K562 (cell line): Measurements from ENCODE around the gene CBFA2T2. TPM values are rescaled to one million over a fixed set of nuclear protein-coding genes. Genes with fewer than 3 reads are reported as not detected.

ENCODE experiments used
- BRD4 ChIP-seq: fragments of 200-600 bp; sonication (generic); IDR thresholded peaks from 2 replicates; pipeline ENCODE4 v1.6.1; 2017; ENCODE audit warnings: inconsistent platforms
- CREB1 ChIP-seq, 2 experiments: sonication (generic) in 1 of 2; formaldehyde crosslinking in 1 of 2; IDR thresholded peaks; 2 replicates each; pipeline versions ENCODE4 v1.6.1 to v1.8.0; 2012 to 2022; ENCODE audit warnings: inconsistent platforms in 1 of 2, mild to moderate bottlenecking in 1 of 2, missing genetic modification reagents in 1 of 2, moderate library complexity in 1 of 2
- NEUROD1 ChIP-seq: fragments of 150-350 bp; IDR thresholded peaks from 2 replicates; pipeline ENCODE4 v1.6.1; 2014; ENCODE audit warnings: borderline replicate concordance, low read length, low read depth; ENCODE audit not compliant: partially characterized antibody
- NFE2L1 ChIP-seq: fragments of 450-650 bp; IDR thresholded peaks from 2 replicates; pipeline ENCODE4 v1.6.1; 2016; ENCODE audit warnings: missing genetic modification characterization, low read depth, mild to moderate bottlenecking, missing compliant biosample characterization, moderate library complexity, borderline replicate concordance
- ZKSCAN8 ChIP-seq: fragments of 200-800 bp; sonication (Bioruptor generic); IDR thresholded peaks from 2 replicates; pipeline ENCODE4 v1.6.1; 2016; ENCODE audit warnings: missing genetic modification characterization, missing compliant biosample characterization
- ZNF217 ChIP-seq: sonication (generic); formaldehyde crosslinking; IDR thresholded peaks from 2 replicates; pipeline ENCODE4 v1.8.0; 2022; ENCODE audit warnings: mild to moderate bottlenecking, missing genetic modification reagents
- ZNF274 ChIP-seq: IDR thresholded peaks from 2 replicates; pipeline ENCODE4 v1.6.1; 2011; ENCODE audit warnings: low read depth, mild to moderate bottlenecking, low read length, moderate library complexity, borderline replicate concordance
- ZNF316 ChIP-seq: fragments of 450-650 bp; IDR thresholded peaks from 2 replicates; pipeline ENCODE4 v1.6.1; 2016
- ZNF444 ChIP-seq: fragments of 250-450 bp; sonication (Bioruptor Pico); IDR thresholded peaks from 2 replicates; pipeline ENCODE4 v1.4.0; 2020; ENCODE audit warnings: mild to moderate bottlenecking, moderate library complexity
- polyA plus RNA-seq, 8 experiments: library from polyadenylated mRNA; depleted of rRNA in 4 of 8; stranded (reverse) in 5 of 8; unstranded in 3 of 8; fragments of >200 nt; fragmentation: Nextera tagmentation in 2 of 8; fragmentation: Illumina TruSeq in 1 of 8; extraction: Ambion mirVana in 2 of 8; extraction: Trizol in 1 of 8; gene quantifications; 2 replicates each; pipeline versions ENCODE4 v1.2.1 to v1.2.3, GENCODE V29; 2011 to 2014; ENCODE audit warnings: inconsistent platforms in 1 of 8, missing spikeins in 1 of 8
- total RNA-seq, 7 experiments: library from RNA; depleted of rRNA in 6 of 7; stranded (reverse); fragments of >200 nt in 6 of 7; fragmentation: Illumina TruSeq in 2 of 7; extraction: Trizol in 2 of 7; gene quantifications; 2 replicates each; pipeline versions ENCODE4 v1.2.1 to v1.2.3, GENCODE V29; 2011 to 2021; ENCODE audit warnings: low replicate concordance in 1 of 7
- TF ChIP-seq, protein P1 (sequence below), 2 experiments: fragments of 450-650 bp in 1 of 2; sonication (generic) in 1 of 2; formaldehyde crosslinking in 1 of 2; IDR thresholded peaks; 2 replicates each; pipeline versions ENCODE4 v1.7.1 to v1.9.0; 2016 to 2022; ENCODE audit warnings: inconsistent platforms in 1 of 2, mild to moderate bottlenecking in 1 of 2, missing genetic modification reagents in 1 of 2
- TF ChIP-seq, protein P2 (sequence below): fragments of 250-450 bp; sonication (Bioruptor Pico); IDR thresholded peaks from 2 replicates; pipeline ENCODE4 v1.8.0; 2021; ENCODE audit warnings: moderate library complexity, mild to moderate bottlenecking, inconsistent platforms
- TF ChIP-seq, protein P3 (sequence below): sonication (generic); formaldehyde crosslinking; IDR thresholded peaks from 2 replicates; pipeline ENCODE4 v1.8.1; 2023; ENCODE audit warnings: mild to moderate bottlenecking, missing genetic modification reagents

CBFA2T2 gene
- total and polyA plus RNA-seq, 9 of the 15 experiments (the other 6 are each of a cell fraction or from before 2014, with no cell fraction given) = 0.27 to 9.6 (median 5.8) TPM

DNA sequence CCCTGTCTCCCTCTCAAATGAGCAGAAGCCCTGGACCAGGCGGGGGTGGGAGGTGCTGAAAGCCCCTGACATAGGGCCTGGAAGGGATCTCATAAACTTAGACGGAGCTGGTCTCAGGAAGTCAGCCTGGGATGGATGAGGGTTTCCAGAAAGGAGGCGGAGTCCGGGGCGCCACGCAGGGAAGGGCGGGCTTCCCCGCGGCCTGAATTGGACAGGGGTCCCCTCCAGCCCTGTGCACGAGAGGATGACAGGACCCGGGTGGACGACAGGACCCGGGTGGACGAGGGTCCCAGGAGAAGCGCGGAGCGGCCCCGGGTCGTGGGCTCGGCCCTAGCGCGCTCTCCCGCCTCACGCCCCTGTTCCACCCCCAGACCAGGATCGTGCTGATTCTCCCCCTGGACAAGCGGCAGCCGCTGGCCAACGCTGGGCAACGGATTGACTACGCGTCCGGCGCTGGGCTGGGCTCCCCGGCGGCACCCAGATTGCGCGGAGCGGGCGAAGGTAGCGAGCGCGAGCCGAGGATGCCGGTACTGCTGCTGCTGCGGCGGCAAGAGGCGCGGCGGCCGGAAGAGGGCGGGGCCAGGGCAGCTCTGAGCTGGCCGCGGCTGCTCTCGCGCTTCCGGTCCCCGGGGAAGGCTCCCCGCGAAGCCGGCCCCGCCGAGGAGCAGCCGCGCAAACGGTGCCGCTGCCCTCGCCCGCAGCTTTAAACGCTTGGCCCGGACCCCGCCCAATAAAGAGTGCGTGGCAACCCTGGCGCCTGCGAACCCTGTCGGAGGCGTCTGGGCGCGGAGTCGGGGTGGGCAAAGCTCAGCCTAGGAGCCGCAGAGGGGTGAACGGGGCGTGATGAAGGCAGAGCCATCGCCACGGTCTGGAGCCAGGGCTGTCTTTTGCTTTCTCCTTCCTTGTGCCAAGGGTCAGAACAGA, 173.5 kb downstream of the CBFA2T2 start (continued):
- TF ChIP-seq, protein P1, sequence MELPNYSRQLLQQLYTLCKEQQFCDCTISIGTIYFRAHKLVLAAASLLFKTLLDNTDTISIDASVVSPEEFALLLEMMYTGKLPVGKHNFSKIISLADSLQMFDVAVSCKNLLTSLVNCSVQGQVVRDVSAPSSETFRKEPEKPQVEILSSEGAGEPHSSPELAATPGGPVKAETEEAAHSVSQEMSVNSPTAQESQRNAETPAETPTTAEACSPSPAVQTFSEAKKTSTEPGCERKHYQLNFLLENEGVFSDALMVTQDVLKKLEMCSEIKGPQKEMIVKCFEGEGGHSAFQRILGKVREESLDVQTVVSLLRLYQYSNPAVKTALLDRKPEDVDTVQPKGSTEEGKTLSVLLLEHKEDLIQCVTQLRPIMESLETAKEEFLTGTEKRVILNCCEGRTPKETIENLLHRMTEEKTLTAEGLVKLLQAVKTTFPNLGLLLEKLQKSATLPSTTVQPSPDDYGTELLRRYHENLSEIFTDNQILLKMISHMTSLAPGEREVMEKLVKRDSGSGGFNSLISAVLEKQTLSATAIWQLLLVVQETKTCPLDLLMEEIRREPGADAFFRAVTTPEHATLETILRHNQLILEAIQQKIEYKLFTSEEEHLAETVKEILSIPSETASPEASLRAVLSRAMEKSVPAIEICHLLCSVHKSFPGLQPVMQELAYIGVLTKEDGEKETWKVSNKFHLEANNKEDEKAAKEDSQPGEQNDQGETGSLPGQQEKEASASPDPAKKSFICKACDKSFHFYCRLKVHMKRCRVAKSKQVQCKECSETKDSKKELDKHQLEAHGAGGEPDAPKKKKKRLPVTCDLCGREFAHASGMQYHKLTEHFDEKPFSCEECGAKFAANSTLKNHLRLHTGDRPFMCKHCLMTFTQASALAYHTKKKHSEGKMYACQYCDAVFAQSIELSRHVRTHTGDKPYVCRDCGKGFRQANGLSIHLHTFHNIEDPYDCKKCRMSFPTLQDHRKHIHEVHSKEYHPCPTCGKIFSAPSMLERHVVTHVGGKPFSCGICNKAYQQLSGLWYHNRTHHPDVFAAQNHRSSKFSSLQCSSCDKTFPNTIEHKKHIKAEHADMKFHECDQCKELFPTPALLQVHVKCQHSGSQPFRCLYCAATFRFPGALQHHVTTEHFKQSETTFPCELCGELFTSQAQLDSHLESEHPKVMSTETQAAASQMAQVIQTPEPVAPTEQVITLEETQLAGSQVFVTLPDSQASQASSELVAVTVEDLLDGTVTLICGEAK (IDR thresholded peaks at IDR 0.05) = peak; percentile 93
- TF ChIP-seq, protein P1 (CRISPR knock-in tag; IDR thresholded peaks at IDR 0.05) = no peak
- TF ChIP-seq, protein P2, sequence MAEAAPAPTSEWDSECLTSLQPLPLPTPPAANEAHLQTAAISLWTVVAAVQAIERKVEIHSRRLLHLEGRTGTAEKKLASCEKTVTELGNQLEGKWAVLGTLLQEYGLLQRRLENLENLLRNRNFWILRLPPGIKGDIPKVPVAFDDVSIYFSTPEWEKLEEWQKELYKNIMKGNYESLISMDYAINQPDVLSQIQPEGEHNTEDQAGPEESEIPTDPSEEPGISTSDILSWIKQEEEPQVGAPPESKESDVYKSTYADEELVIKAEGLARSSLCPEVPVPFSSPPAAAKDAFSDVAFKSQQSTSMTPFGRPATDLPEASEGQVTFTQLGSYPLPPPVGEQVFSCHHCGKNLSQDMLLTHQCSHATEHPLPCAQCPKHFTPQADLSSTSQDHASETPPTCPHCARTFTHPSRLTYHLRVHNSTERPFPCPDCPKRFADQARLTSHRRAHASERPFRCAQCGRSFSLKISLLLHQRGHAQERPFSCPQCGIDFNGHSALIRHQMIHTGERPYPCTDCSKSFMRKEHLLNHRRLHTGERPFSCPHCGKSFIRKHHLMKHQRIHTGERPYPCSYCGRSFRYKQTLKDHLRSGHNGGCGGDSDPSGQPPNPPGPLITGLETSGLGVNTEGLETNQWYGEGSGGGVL (CRISPR knock-in tag) = no peak
- TF ChIP-seq, protein P3, sequence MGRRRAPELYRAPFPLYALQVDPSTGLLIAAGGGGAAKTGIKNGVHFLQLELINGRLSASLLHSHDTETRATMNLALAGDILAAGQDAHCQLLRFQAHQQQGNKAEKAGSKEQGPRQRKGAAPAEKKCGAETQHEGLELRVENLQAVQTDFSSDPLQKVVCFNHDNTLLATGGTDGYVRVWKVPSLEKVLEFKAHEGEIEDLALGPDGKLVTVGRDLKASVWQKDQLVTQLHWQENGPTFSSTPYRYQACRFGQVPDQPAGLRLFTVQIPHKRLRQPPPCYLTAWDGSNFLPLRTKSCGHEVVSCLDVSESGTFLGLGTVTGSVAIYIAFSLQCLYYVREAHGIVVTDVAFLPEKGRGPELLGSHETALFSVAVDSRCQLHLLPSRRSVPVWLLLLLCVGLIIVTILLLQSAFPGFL (CRISPR knock-in tag) = no peak
- TF ChIP-seq BRD4 (no peak), ZNF444 (CRISPR knock-in tag) (0 out of 2 replicates have a peak, but pooled peaks have one; percentile 41), NFE2L1 (tag) (no peak), NEUROD1 (peak; percentile 20), CREB1 (IDR thresholded peaks at IDR 0.05) (no peak; the same call in 1 of the 2 replicates), CREB1 (CRISPR knock-in tag; IDR thresholded peaks at IDR 0.05) (peak; percentile 19; the same call in 1 of the 2 replicates), ZNF274 (no peak), ZKSCAN8 (CRISPR knock-in tag) (no peak), ZNF316 (no peak), ZNF217 (CRISPR knock-in tag) (no peak)
